ENCODE measurements around the gene GALNT11. TPM values are rescaled to one million over a fixed set of nuclear protein-coding genes. Genes with fewer than 3 reads are reported as not detected.

Gene GALNT11
- total RNA-seq, 1 donor from 2014 or later = 37.1 TPM

DNA sequence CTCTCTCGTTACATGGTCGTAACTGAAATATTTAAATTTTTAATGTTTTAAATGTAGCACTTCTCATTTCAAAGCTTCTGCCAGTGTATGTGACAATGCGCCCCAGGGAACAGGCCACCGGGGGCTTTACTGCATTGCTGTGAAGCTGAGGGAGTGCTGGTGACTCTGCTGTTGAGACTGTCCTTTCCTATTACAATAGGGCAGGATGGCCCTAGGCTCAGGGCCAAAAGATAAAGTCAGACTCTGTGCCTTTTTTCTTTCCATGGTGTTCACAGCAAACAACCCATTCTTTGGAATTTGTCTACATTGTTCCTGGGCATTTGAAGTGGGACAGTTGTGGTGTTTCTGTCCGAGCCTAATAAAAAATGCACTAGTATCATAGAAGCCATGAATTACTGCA, 107.3 kb downstream of the GALNT11 start:
- no peak overlapping the region for H3K4me3 Mint-ChIP-seq (ENCODE audit: unreplicated experiment)
- peaks cover 19% of the 10 kb centered on the region for H3K36me3 Mint-ChIP-seq (ENCODE audit: low read depth)
- TF ChIP-seq, protein P1, sequence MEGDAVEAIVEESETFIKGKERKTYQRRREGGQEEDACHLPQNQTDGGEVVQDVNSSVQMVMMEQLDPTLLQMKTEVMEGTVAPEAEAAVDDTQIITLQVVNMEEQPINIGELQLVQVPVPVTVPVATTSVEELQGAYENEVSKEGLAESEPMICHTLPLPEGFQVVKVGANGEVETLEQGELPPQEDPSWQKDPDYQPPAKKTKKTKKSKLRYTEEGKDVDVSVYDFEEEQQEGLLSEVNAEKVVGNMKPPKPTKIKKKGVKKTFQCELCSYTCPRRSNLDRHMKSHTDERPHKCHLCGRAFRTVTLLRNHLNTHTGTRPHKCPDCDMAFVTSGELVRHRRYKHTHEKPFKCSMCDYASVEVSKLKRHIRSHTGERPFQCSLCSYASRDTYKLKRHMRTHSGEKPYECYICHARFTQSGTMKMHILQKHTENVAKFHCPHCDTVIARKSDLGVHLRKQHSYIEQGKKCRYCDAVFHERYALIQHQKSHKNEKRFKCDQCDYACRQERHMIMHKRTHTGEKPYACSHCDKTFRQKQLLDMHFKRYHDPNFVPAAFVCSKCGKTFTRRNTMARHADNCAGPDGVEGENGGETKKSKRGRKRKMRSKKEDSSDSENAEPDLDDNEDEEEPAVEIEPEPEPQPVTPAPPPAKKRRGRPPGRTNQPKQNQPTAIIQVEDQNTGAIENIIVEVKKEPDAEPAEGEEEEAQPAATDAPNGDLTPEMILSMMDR (IDR thresholded peaks at IDR 0.05) = no peak
- H3K9me3 Mint-ChIP-seq (ENCODE audit: low read depth) = no peaks in the 10 kb centered on the region
- DNase-seq (ENCODE audit: low spot score) = no peak
- peaks cover 30% of the 10 kb centered on the region for H3K4me1 Mint-ChIP-seq (ENCODE audit: low read depth)
- H3K27me3 Mint-ChIP-seq (ENCODE audit: low read depth) = no peaks in the 10 kb centered on the region
- H3K27ac Mint-ChIP-seq (ENCODE audit: unreplicated experiment) = no peak overlapping the region

DNA sequence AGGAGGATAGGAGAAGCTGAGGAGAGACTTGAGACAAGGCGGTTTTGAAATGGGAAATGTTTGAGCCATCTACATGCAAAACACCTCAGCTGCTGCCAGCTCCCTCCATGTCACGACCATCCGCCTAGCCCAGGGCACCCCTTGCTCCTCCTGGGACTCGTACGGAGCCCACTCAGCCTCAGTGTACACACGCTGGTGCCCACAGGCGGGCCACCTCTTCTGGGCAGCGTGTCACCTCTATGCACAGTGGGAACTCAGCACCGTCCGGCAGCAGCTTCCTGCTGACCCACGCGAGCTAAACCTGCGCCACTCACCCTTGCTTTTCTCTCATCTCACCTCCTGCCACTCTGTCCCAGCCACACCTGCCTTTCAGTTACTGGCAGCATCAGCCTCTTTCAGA, 108.3 kb downstream of the GALNT11 start:
- Mint-ChIP-seq H3K9me3 (ENCODE audit: low read depth) (no peaks in the 10 kb centered on the region), H3K4me3 (ENCODE audit: unreplicated experiment) (no peak overlapping the region), H3K4me1 (ENCODE audit: low read depth) (peaks cover 31% of the 10 kb centered on the region), H3K27ac (ENCODE audit: unreplicated experiment) (no peak overlapping the region), H3K36me3 (ENCODE audit: low read depth) (peaks cover 22% of the 10 kb centered on the region), H3K27me3 (ENCODE audit: low read depth) (no peaks in the 10 kb centered on the region)
- no peak for DNase-seq (ENCODE audit: low spot score)
- TF ChIP-seq, protein P1 (IDR thresholded peaks at IDR 0.05) = no peak

- TF ChIP-seq, protein P1 (IDR thresholded peaks at IDR 0.05) = no peak
- Mint-ChIP-seq H3K27ac (ENCODE audit: unreplicated experiment) (peak overlapping the region; percentile 93), H3K4me1 (ENCODE audit: low read depth) (peaks cover 31% of the 10 kb centered on the region), H3K9me3 (ENCODE audit: low read depth) (no peaks in the 10 kb centered on the region), H3K27me3 (ENCODE audit: low read depth) (no peaks in the 10 kb centered on the region), H3K4me3 (ENCODE audit: unreplicated experiment) (peak overlapping the region; percentile 68), H3K36me3 (ENCODE audit: low read depth) (peaks cover 22% of the 10 kb centered on the region)
- DNase-seq (ENCODE audit: low spot score) = no peak
Observed at GRCh38 chr7:152136686-152137085, 111.2 kb downstream of the GALNT11 start.

DNA sequence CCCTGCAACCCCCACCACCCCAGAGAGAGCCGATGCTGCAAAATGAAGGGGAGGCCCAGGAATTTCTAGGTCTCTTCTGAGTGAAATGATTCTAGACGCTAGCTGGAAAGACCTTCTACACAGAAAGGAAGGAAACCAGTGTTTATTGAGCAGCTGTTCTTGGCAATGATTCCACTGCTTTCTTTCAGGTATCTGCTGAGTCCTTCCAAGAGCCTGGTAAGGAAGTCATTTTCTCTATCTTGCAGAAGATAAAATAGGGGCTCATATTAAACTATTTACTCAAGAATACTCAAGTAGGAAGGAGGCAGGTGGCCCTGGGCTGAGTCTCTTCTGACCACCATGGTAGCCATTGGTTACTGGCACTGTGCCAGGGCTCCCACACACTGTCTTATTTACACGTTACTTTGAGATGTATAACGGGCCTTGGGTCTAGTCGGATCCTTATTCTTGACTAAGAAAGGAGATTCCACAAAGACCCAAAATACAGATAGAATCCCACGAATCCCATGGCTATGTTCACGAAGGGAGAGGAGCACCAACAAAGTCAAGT, 112.1 kb downstream of the GALNT11 start:
- TF ChIP-seq, protein P1 (IDR thresholded peaks at IDR 0.05) = no peak
- Mint-ChIP-seq H3K36me3 (ENCODE audit: low read depth) (peaks cover 23% of the 10 kb centered on the region), H3K27me3 (ENCODE audit: low read depth) (no peaks in the 10 kb centered on the region), H3K27ac (ENCODE audit: unreplicated experiment) (peak overlapping the region; percentile 93), H3K4me3 (ENCODE audit: unreplicated experiment) (no peak overlapping the region), H3K9me3 (ENCODE audit: low read depth) (no peaks in the 10 kb centered on the region), H3K4me1 (ENCODE audit: low read depth) (peaks cover 31% of the 10 kb centered on the region)
- no peak for DNase-seq (ENCODE audit: low spot score)

- peaks cover 28% of the 10 kb centered on the region for H3K4me1 Mint-ChIP-seq (ENCODE audit: low read depth)
- H3K27me3 Mint-ChIP-seq (ENCODE audit: low read depth) = no peaks in the 10 kb centered on the region
- H3K9me3 Mint-ChIP-seq (ENCODE audit: low read depth) = no peaks in the 10 kb centered on the region
- TF ChIP-seq, protein P1 (IDR thresholded peaks at IDR 0.05) = no peak
- no peak for DNase-seq (ENCODE audit: low spot score)
- peak overlapping the region; percentile 28 for H3K27ac Mint-ChIP-seq (ENCODE audit: unreplicated experiment)
- H3K4me3 Mint-ChIP-seq (ENCODE audit: unreplicated experiment) = no peak overlapping the region
- peaks cover 28% of the 10 kb centered on the region for H3K36me3 Mint-ChIP-seq (ENCODE audit: low read depth)
Observed at GRCh38 chr7:152140067-152140466, 114.6 kb downstream of the GALNT11 start.
